Measurements from ENCODE around the gene SLC35C1. TPM values are rescaled to one million over a fixed set of nuclear protein-coding genes. Genes with fewer than 3 reads are reported as not detected.
A peak's percentile ranks its signal among the peaks of the same experiment; 100 is the strongest.

Gene SLC35C1
- total RNA-seq, 1 donor from 2014 or later = 8.6 TPM

- CTCF ChIA-PET = interaction anchor here (1.5 kb wide), 1 partner anchor 31 kb away, joined by 5 read pairs; no protein-coding TSS in a partner anchor
- H3K9me3 Mint-ChIP-seq = no peaks in the 10 kb centered on the region
- H3K4me1 Mint-ChIP-seq = peaks cover 28% of the 10 kb centered on the region
- no peak for TF ChIP-seq CTCF (IDR thresholded peaks at IDR 0.05)
- no peak for ATAC-seq (ENCODE audit: low read depth)
- no peak overlapping the region for H3K4me3 Mint-ChIP-seq
- no peaks in the 10 kb centered on the region for H3K27me3 Mint-ChIP-seq
- POLR2A ChIA-PET = no interaction called here
- peaks cover 9% of the 10 kb centered on the region for H3K36me3 Mint-ChIP-seq (ENCODE audit: low read depth)
- H3K27ac Mint-ChIP-seq = peak overlapping the region; percentile 4
- intact Hi-C loops (cut with micrococcal nuclease) = loop anchor here (10.0 kb wide), 5 partner anchors 658 to 1238 kb away; partner anchors contain the start of genes ATG13, CD82, HARBI1 and PRDM11
- no peak for DNase-seq
Observed at GRCh38 chr11:45802531-45803317, 2.2 kb upstream of the SLC35C1 start.

- TF ChIP-seq CTCF (IDR thresholded peaks at IDR 0.05) = no peak
- intact Hi-C loops (cut with micrococcal nuclease) = loop anchor here (2.0 to 10.0 kb wide), 6 partner anchors 317 to 1239 kb away; partner anchors contain the start of genes ATG13, CD82, HARBI1 and PHF21A
- Mint-ChIP-seq H3K4me1 (peaks cover 38% of the 10 kb centered on the region), H3K4me3 (peak overlapping the region; percentile 92), H3K27ac (peak overlapping the region; percentile 78), H3K36me3 (ENCODE audit: low read depth) (peaks cover 16% of the 10 kb centered on the region), H3K9me3 (no peaks in the 10 kb centered on the region), H3K27me3 (no peaks in the 10 kb centered on the region)
- ChIA-PET CTCF (interaction anchor here (1.3 to 1.6 kb wide), 2 partner anchors 32 to 38 kb away, joined by 5 to 6 read pairs; no protein-coding TSS in a partner anchor), POLR2A (interaction anchor here (1.0 to 2.9 kb wide), 3 partner anchors 12 to 114 kb away, joined by 3 to 22 read pairs (median 5); partner anchors contain the start of gene CRY2)
- DNase-seq (peak; percentile 70), ATAC-seq (ENCODE audit: low read depth) (peak; percentile 27)
Observed at GRCh38 chr11:45803971-45804760, 783 bp upstream of the SLC35C1 start.

GRCh38 chr11:45805305-45806071 lies 539 bp downstream of the SLC35C1 start:
- H3K36me3 Mint-ChIP-seq (ENCODE audit: low read depth) = peaks cover 29% of the 10 kb centered on the region
- DNase-seq (peak; percentile 26), ATAC-seq (ENCODE audit: low read depth) (peak; percentile 42)
- ChIA-PET CTCF (interaction anchor here (0.6 to 2.4 kb wide), 3 partner anchors 19 to 37 kb away, joined by 5 to 8 read pairs (median 5); no protein-coding TSS in a partner anchor), POLR2A (interaction anchor here (0.5 to 2.9 kb wide), 7 partner anchors 11 to 147 kb away, joined by 3 to 22 read pairs (median 4); partner anchors contain the start of gene CRY2)
- peak overlapping the region; percentile 92 for H3K4me3 Mint-ChIP-seq
- H3K9me3 Mint-ChIP-seq = no peaks in the 10 kb centered on the region
- peak overlapping the region; percentile 73 for H3K27ac Mint-ChIP-seq
- peaks cover 44% of the 10 kb centered on the region for H3K4me1 Mint-ChIP-seq
- H3K27me3 Mint-ChIP-seq = no peaks in the 10 kb centered on the region
- intact Hi-C loops (cut with micrococcal nuclease) = loop anchor here (1.0 to 10.0 kb wide), 13 partner anchors 14 to 1241 kb away; partner anchors contain the start of genes ATG13, CD82, CRY2 and HARBI1
- TF ChIP-seq CTCF (IDR thresholded peaks at IDR 0.05) = no peak

- ChIA-PET POLR2A (interaction anchor here (0.9 to 2.9 kb wide), 4 partner anchors 10 to 41 kb away, joined by 3 to 22 read pairs (median 4); partner anchors contain the start of gene CRY2), CTCF (interaction anchor here (0.9 to 2.4 kb wide), 3 partner anchors 35 to 200 kb away, joined by 3 to 8 read pairs (median 4); no protein-coding TSS in a partner anchor)
- Mint-ChIP-seq H3K9me3 (no peaks in the 10 kb centered on the region), H3K4me1 (peaks cover 46% of the 10 kb centered on the region), H3K4me3 (peak overlapping the region; percentile 92), H3K36me3 (ENCODE audit: low read depth) (peaks cover 38% of the 10 kb centered on the region), H3K27me3 (no peaks in the 10 kb centered on the region), H3K27ac (peak overlapping the region; percentile 62)
- intact Hi-C loops (cut with micrococcal nuclease) = loop anchor here (5.0 to 10.0 kb wide), 7 partner anchors 111 to 1242 kb away; partner anchors contain the start of genes ATG13, CD82, HARBI1 and PEX16
- ATAC-seq (ENCODE audit: low read depth) (no peak), DNase-seq (no peak)
- no peak for TF ChIP-seq CTCF (IDR thresholded peaks at IDR 0.05)
Observed at GRCh38 chr11:45806072-45806933, 1.4 kb downstream of the SLC35C1 start.
